HepG2 (cell line): ENCODE data around the gene GRAMD1B. TPM values are rescaled to one million over a fixed set of nuclear protein-coding genes. Genes with fewer than 3 reads are reported as not detected.

Source experiments
- ATAC-seq: fragments of 200-7000 bp; cut with Tn5 transposase; 3 replicates; pipeline ENCODE4 v1.9.1; 2020; ENCODE audit warnings: mild to moderate bottlenecking, moderate library complexity
- BruUV-seq: library from RNA; stranded (reverse); fragments of 400-500 nt; replicated peaks from 2 replicates; lab custom pipeline; 2021; lab: Mats Ljungman, UMichigan
- CTCF ChIA-PET: fragments of 300-600 bp; formaldehyde crosslinking; extraction: SDS; loops from one replicate; lab custom pipeline; 2021; ENCODE audit warnings: low total read pairs, inconsistent platforms, low intra/inter-chr PET ratio; lab: Yijun Ruan, JAX
- POLR2A ChIA-PET: fragments of 350-600 bp; sonication (Branson Sonifier 250); formaldehyde crosslinking; loops from one replicate; lab custom pipeline; 2020; ENCODE audit warnings: antibody characterized with exemption, inconsistent platforms; lab: Yijun Ruan, JAX
- DNase-seq: peaks from one replicate; pipeline ENCODE4 v3.0.0-alpha.2; 2015; ENCODE audit warnings: low spot score
- FAIRE-seq: peaks from 3 replicates; lab custom pipeline; 2011; peaks lifted over from hg19 to GRCh38; lab: Jason Lieb, UNC
- H2AFZ ChIP-seq: one replicate; pipeline ENCODE4 v1.6.1; 2011; ENCODE audit warnings: low read length, inconsistent platforms
- H3K27ac ChIP-seq: fragments of 300-600 bp; 3 replicates; pipeline ENCODE4 v1.8.0; 2011; ENCODE audit warnings: mixed run types, mild to moderate bottlenecking, mixed read lengths, low read length, inconsistent platforms; ENCODE audit not compliant: insufficient read depth; ENCODE audit errors: extremely low read length
- H3K27me3 ChIP-seq, 2 experiments: fragments of 200-600 bp in 1 of 2; 2 replicates in 1 of 2; 3 replicates in 1 of 2; pipeline versions ENCODE4 v1.6.0 to v1.8.0; 2011; ENCODE audit warnings: low read length in 2 of 2, mild to moderate bottlenecking in 2 of 2, moderate library complexity in 2 of 2, inconsistent platforms in 1 of 2; ENCODE audit not compliant: insufficient read depth in 2 of 2, control insufficient read depth in 1 of 2
- H3K36me3 ChIP-seq, 2 experiments: fragments of 200-600 bp in 1 of 2; replicated peaks in 1 of 2; 2 replicates in 1 of 2; 3 replicates in 1 of 2; pipeline versions ENCODE4 v1.5.1 to v1.8.0; 2011; ENCODE audit warnings: low read length in 2 of 2, inconsistent platforms in 1 of 2; ENCODE audit not compliant: insufficient read depth in 2 of 2, control insufficient read depth in 1 of 2
- H3K4me1 ChIP-seq: 2 replicates; pipeline ENCODE4 v1.5.1; 2012; ENCODE audit warnings: low read length, inconsistent platforms; ENCODE audit not compliant: insufficient read depth
- H3K4me2 ChIP-seq: 2 replicates; pipeline ENCODE4 v1.6.0; 2011; ENCODE audit warnings: low read depth, low read length, inconsistent platforms
- H3K4me3 ChIP-seq, 3 experiments: fragments of 200-600 bp in 1 of 3; sonication (generic), shearing (Covaris generic) in 1 of 3; replicated peaks in 1 of 3; 2 replicates each; pipeline ENCODE4 v1.5.1; 2011 to 2016; ENCODE audit warnings: low read length in 3 of 3, inconsistent platforms in 2 of 3, low read depth in 2 of 3, mild to moderate bottlenecking in 2 of 3, control low read depth in 1 of 3, mixed read lengths in 1 of 3; ENCODE audit not compliant: insufficient read depth in 1 of 3
- H3K79me2 ChIP-seq: one replicate; pipeline ENCODE4 v1.6.1; 2011; ENCODE audit warnings: low read length, inconsistent platforms; ENCODE audit not compliant: insufficient read depth
- H3K9ac ChIP-seq: 2 replicates; pipeline ENCODE4 v1.6.0; 2011; ENCODE audit warnings: mild to moderate bottlenecking, low read depth, low read length, inconsistent platforms; ENCODE audit not compliant: insufficient read depth
- H3K9me3 ChIP-seq: 2 replicates; pipeline ENCODE4 v1.5.1; 2012; ENCODE audit warnings: mild to moderate bottlenecking, low read length
- H4K20me1 ChIP-seq: 2 replicates; pipeline ENCODE4 v1.6.0; 2011; ENCODE audit warnings: inconsistent platforms, mild to moderate bottlenecking, low read length, moderate library complexity; ENCODE audit not compliant: insufficient read depth
- NFKBIZ ChIP-seq: IDR thresholded peaks from 2 replicates; pipeline ENCODE4 v1.6.1; 2018; ENCODE audit warnings: missing genetic modification reagents, missing compliant biosample characterization
- RAD21 ChIP-seq: fragments of 450-650 bp; formaldehyde crosslinking; IDR thresholded peaks from 2 replicates; pipeline ENCODE4 v1.5.0; 2020; ENCODE audit warnings: mild to moderate bottlenecking
- STAG1 ChIP-seq: sonication (generic); formaldehyde crosslinking; IDR thresholded peaks from 2 replicates; pipeline ENCODE4 v1.4.0; 2020; ENCODE audit warnings: missing genetic modification reagents
- XRCC5 ChIP-seq: fragments of 200-400 bp; formaldehyde crosslinking; optimal IDR thresholded peaks from 2 replicates; pipeline ENCODE3; 2017; ENCODE audit warnings: mild to moderate bottlenecking, low read length
- WGBS: methylation state at CpG from one replicate; pipeline ENCODE4 v1.1.6; 2017; ENCODE audit warnings: low lambda C conversion rate; 5-methylcytosine and 5-hydroxymethylcytosine counted together
- in situ Hi-C: cut with HindIII; loops from 2 replicates; pipeline ENCODE4 v1.10.0; 2017; ENCODE audit warnings: low pct_unique_long_range_greater_than_20kb; ENCODE audit not compliant: extremely low pct_ligation_motif_present
- intact Hi-C: fragments of 100-400 bp; cut with micrococcal nuclease; formaldehyde crosslinking; loops from one replicate; pipeline ENCODE4 v1.10.0; 2022; ENCODE audit not compliant: unreplicated experiment
- polyA plus RNA-seq, 8 experiments: library from polyadenylated mRNA; depleted of rRNA in 3 of 8; stranded (reverse) in 7 of 8; unstranded in 1 of 8; fragments of >200 nt; fragmentation: Illumina TruSeq in 4 of 8; extraction: Trizol in 4 of 8; gene quantifications; 2 replicates each; pipeline versions ENCODE4 v1.2.1 to v1.2.3, GENCODE V29; 2011 to 2016; ENCODE audit warnings: low read depth in 4 of 8, missing spikeins in 1 of 8, mixed read lengths in 1 of 8; ENCODE audit not compliant: insufficient read depth in 1 of 8
- total RNA-seq, 5 experiments: library from RNA; depleted of rRNA; stranded (reverse); fragments of >200 nt; fragmentation: Illumina TruSeq; extraction: Trizol; gene quantifications; 2 replicates each; pipeline ENCODE4 v1.2.3, GENCODE V29; 2016; ENCODE audit warnings: low read depth in 1 of 5
- TF ChIP-seq, protein P1 (sequence below): sonication (generic); formaldehyde crosslinking; IDR thresholded peaks from 2 replicates; pipeline ENCODE4 v1.5.0; 2020; ENCODE audit warnings: mild to moderate bottlenecking, missing genetic modification reagents, moderate library complexity
- TF ChIP-seq, protein P2 (sequence below), 2 experiments: IDR thresholded peaks; 2 replicates each; pipeline ENCODE4 v1.6.1; 2011 to 2012; ENCODE audit warnings: low read length in 2 of 2, borderline replicate concordance in 1 of 2, low read depth in 1 of 2, mild to moderate bottlenecking in 1 of 2, moderate library complexity in 1 of 2
- TF ChIP-seq, protein P3 (sequence below): IDR thresholded peaks from 2 replicates; pipeline ENCODE4 v1.6.1; 2016; ENCODE audit warnings: missing biosample characterization, missing genetic modification reagents, low read depth

GRAMD1B gene
- total and polyA plus RNA-seq, 2 of the 13 experiments (the other 11 are each of a cell fraction or from before 2014, with no cell fraction given), result 0.12 TPM; not detected in 1

DNA sequence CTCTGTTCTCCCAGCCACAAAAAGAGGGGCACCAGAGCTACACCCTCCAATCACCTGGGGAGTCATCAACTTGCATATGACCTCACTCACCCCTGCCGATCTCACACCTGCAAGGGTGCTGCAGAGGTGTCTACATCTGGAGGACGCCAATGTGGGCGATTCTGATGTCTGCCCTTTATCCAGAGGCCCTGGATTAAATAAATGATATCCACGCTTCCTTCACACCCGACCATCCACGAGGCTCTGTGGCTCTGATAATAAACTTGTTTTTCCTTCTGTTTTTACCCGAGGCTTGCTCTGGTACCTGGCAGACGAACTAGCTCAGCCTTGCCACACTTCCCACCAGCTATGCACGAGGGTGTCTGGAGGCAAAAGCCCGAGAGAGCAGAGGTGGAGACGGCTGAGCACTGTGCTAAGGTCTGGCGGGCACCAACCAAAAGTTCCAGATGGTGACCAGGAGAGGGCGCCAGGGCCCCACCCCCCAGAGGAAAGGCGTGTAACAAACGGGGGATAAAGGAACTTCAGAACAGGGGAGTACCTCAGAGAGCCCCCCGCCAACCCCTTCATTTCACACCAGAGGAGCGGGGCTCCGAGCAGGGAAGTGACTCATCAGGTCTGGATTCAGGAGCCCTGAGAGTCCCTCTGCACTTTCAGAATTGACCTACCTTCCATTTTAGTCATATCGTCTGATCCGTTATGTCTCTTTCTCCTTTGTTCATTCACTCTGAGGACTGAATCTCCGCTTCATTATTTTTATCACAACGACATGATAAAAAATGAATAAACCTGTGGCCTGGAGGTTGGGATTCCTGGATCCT, 210.8 kb downstream of the GRAMD1B start:
- H3K36me3 ChIP-seq, result no peaks in the 10 kb centered on the region
- POLR2A ChIA-PET, result no interaction called here
- no peaks in the 10 kb centered on the region for H3K79me2 ChIP-seq
- peaks cover 0 to 24% of the 10 kb centered on the region in 2 experiments; a peak in 2 of 5 replicates for H3K27me3 ChIP-seq
- no peak overlapping the region for H3K27ac ChIP-seq
- no peaks in the 10 kb centered on the region for H3K9me3 ChIP-seq
- FAIRE-seq (peak; percentile 26), DNase-seq (peak; percentile 20), ATAC-seq (peak; percentile 97)
- H3K4me2 ChIP-seq, result no peak overlapping the region
- no peaks in the 10 kb centered on the region for H3K4me1 ChIP-seq
- CTCF ChIA-PET, result interaction anchor here (1.9 to 2.8 kb wide), 2 partner anchors 67 to 71 kb away, joined by 9 to 35 read pairs; no protein-coding TSS in a partner anchor
- in situ Hi-C loops (loop anchor here (5.0 kb wide), 1 partner anchor 66 kb away; no protein-coding TSS in a partner anchor), intact Hi-C loops (loop anchor here (1.0 to 10.0 kb wide), 3 partner anchors 56 to 70 kb away; no protein-coding TSS in a partner anchor)
- H3K9ac ChIP-seq, result no peak overlapping the region
- no peak overlapping the region for H2AFZ ChIP-seq
- H3K4me3 ChIP-seq, result no peak overlapping the region
- WGBS, result 11% methylated on average over 22 of the region's 22 CpGs
- no TSS peak for BruUV-seq
- TF ChIP-seq, protein P1, sequence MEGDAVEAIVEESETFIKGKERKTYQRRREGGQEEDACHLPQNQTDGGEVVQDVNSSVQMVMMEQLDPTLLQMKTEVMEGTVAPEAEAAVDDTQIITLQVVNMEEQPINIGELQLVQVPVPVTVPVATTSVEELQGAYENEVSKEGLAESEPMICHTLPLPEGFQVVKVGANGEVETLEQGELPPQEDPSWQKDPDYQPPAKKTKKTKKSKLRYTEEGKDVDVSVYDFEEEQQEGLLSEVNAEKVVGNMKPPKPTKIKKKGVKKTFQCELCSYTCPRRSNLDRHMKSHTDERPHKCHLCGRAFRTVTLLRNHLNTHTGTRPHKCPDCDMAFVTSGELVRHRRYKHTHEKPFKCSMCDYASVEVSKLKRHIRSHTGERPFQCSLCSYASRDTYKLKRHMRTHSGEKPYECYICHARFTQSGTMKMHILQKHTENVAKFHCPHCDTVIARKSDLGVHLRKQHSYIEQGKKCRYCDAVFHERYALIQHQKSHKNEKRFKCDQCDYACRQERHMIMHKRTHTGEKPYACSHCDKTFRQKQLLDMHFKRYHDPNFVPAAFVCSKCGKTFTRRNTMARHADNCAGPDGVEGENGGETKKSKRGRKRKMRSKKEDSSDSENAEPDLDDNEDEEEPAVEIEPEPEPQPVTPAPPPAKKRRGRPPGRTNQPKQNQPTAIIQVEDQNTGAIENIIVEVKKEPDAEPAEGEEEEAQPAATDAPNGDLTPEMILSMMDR (CRISPR knock-in tag), result peak; percentile 84
- TF ChIP-seq STAG1 (CRISPR knock-in tag), result peak; percentile 74
- TF ChIP-seq XRCC5, result peak; percentile 41
- no peak for TF ChIP-seq NFKBIZ (CRISPR knock-in tag)
- TF ChIP-seq RAD21 (CRISPR knock-in tag), result peak; percentile 41; the same call in 1 of the 2 replicates
- TF ChIP-seq, protein P2, sequence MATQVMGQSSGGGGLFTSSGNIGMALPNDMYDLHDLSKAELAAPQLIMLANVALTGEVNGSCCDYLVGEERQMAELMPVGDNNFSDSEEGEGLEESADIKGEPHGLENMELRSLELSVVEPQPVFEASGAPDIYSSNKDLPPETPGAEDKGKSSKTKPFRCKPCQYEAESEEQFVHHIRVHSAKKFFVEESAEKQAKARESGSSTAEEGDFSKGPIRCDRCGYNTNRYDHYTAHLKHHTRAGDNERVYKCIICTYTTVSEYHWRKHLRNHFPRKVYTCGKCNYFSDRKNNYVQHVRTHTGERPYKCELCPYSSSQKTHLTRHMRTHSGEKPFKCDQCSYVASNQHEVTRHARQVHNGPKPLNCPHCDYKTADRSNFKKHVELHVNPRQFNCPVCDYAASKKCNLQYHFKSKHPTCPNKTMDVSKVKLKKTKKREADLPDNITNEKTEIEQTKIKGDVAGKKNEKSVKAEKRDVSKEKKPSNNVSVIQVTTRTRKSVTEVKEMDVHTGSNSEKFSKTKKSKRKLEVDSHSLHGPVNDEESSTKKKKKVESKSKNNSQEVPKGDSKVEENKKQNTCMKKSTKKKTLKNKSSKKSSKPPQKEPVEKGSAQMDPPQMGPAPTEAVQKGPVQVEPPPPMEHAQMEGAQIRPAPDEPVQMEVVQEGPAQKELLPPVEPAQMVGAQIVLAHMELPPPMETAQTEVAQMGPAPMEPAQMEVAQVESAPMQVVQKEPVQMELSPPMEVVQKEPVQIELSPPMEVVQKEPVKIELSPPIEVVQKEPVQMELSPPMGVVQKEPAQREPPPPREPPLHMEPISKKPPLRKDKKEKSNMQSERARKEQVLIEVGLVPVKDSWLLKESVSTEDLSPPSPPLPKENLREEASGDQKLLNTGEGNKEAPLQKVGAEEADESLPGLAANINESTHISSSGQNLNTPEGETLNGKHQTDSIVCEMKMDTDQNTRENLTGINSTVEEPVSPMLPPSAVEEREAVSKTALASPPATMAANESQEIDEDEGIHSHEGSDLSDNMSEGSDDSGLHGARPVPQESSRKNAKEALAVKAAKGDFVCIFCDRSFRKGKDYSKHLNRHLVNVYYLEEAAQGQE (IDR thresholded peaks at IDR 0.05; ENCODE audit: borderline replicate concordance in 1 of 2, low read depth in 1 of 2, low read length in 2 of 2), result no peak
- TF ChIP-seq, protein P3, sequence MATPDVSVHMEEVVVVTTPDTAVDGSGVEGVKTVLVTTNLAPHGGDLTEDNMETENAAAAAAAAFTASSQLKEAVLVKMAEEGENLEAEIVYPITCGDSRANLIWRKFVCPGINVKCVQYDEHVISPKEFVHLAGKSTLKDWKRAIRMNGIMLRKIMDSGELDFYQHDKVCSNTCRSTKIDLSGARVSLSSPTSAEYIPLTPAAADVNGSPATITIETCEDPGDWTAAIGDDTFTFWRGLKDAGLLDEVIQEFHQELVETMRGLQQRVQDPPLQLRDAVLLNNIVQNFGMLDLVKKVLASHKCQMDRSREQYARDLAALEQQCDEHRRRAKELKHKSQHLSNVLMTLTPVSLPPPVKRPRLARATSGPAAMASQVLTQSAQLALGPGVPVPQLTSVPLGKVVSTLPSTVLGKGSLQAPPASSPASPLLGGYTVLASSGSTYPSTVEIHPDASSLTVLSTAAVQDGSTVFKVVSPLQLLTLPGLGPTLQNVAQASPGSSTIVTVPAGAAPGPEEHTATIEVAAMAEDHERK (CRISPR knock-in tag), result no peak
- no peaks in the 10 kb centered on the region for H4K20me1 ChIP-seq
